ENCODE results near the gene CSKMT.
A peak's percentile ranks its signal among the peaks of the same experiment; 100 is the strongest.
"Not testable (repeated sequence)": the region's sequence is repeated elsewhere in the genome, so short reads cannot be mapped to it uniquely, and the experiment has no call there.

The CSKMT gene

DNA sequence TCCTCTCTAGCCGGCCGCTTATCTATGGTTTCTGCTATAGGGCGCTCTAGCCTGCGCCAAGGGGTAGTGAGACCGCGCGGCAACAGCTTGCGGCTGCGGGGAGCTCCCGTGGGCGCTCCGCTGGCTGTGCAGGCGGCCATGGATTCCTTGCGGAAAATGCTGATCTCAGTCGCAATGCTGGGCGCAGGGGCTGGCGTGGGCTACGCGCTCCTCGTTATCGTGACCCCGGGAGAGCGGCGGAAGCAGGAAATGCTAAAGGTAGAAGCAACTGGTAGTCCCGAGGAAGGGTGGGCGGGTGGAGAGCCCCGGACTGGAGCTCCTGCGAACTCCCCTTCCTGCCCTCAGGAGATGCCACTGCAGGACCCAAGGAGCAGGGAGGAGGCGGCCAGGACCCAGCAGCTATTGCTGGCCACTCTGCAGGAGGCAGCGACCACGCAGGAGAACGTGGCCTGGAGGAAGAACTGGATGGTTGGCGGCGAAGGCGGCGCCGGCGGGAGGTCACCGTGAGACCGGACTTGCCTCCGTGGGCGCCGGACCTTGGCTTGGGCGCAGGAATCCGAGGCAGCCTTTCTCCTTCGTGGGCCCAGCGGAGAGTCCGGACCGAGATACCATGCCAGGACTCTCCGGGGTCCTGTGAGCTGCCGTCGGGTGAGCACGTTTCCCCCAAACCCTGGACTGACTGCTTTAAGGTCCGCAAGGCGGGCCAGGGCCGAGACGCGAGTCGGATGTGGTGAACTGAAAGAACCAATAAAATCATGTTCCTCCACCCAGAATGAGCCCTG, 6.7 kb downstream of the CSKMT start, which contains the start of the genes LBHD1 and UQCC3:
Gene LBHD1, minus strand, starts transcription at position 660 of the 782 bp plus-strand sequence. CDS start 2,236 bp downstream, outside the sequence.
Gene UQCC3, plus strand, starts transcription at position 66 of the 782 bp plus-strand sequence. Its CDS starts 73 bp downstream, at position 139.
- peak within 1 kb of the TSS; percentile 100 for H3K4me3 Mint-ChIP-seq
- H3K4me1 Mint-ChIP-seq (ENCODE audit: low read depth) = peaks cover 55% of the 10 kb centered on the region
- no peaks in the 10 kb centered on the region for H3K27me3 Mint-ChIP-seq
- peak within 1 kb of the TSS; percentile 98 for H3K27ac Mint-ChIP-seq
- peaks cover 5% of the 10 kb centered on the region for H3K36me3 Mint-ChIP-seq
- no peaks in the 10 kb centered on the region for H3K9me3 Mint-ChIP-seq (ENCODE audit: low read depth)

DNA sequence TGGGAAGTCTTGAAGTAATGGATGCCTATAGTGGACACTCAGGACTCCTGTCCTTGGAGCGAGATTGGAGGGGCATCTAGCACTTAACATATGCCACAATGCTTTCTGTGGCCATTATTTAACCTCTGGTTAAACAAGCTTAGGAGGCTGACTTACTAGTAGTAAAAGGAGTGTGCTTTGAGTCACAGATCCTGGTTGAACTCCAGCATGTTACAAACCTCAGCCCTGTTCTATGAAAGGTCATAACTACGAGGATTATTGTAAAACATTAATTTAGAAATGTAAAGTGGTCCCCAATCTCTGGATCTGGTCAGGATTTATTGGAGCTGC, 8.0 kb downstream of the CSKMT start:
- Mint-ChIP-seq H3K9me3 (ENCODE audit: low read depth) (no peaks in the 10 kb centered on the region), H3K27ac (peak overlapping the region; percentile 98), H3K4me1 (ENCODE audit: low read depth) (peaks cover 57% of the 10 kb centered on the region), H3K27me3 (no peaks in the 10 kb centered on the region), H3K4me3 (peak overlapping the region; percentile 100), H3K36me3 (peaks cover 3% of the 10 kb centered on the region)

DNA sequence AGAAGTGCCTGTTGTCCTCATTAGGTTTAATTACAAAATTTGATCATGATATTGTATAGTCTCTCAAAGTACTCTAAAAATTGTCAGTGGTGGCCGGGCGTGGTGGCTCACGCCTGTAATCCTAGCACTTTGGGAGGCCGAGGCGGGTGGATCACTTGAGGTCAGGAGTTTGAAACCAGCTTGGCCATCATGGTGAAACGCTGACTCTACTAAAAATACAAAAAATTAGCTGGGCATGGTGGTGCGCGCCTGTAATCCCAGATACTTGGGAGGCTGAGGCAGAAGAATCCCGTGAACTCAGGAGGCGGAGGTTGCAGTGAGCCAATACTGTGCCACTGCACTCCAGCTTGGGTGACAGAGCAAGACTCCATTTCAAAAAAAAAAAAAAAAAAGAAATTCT, 10.3 kb downstream of the CSKMT start:
- not testable (repeated sequence) for H3K4me3 Mint-ChIP-seq; H3K36me3 Mint-ChIP-seq; H3K27ac Mint-ChIP-seq; H3K27me3 Mint-ChIP-seq; H3K9me3 Mint-ChIP-seq (ENCODE audit: low read depth)
- peaks cover 54% of the 10 kb centered on the region for H3K4me1 Mint-ChIP-seq (ENCODE audit: low read depth)

DNA sequence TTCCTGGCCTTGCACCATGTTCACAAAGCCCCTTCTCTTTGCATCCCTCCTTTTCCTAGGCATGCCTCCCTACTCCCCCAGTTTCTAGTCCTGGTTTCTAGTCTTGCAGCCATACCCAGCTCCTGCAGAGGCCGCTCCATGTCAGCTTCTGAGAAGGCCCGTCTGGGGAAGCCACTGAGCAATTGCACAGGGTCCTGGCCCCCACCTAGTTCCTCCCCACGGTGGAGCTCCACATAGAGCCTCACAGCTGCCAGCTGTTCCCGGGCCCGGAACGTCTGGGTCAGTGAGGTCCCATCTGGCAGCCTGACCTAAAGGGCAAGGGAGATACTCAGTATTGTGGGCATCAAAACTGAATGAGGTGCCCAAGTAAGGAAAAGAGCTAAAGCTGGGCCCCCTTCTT, 11.6 kb downstream of the CSKMT start:
- H3K4me1 Mint-ChIP-seq (ENCODE audit: low read depth) = peaks cover 51% of the 10 kb centered on the region
- peak overlapping the region; percentile 35 for H3K27ac Mint-ChIP-seq
- no peaks in the 10 kb centered on the region for H3K27me3 Mint-ChIP-seq
- no peaks in the 10 kb centered on the region for H3K36me3 Mint-ChIP-seq
- H3K4me3 Mint-ChIP-seq = peak overlapping the region; percentile 91
- no peaks in the 10 kb centered on the region for H3K9me3 Mint-ChIP-seq (ENCODE audit: low read depth)

DNA sequence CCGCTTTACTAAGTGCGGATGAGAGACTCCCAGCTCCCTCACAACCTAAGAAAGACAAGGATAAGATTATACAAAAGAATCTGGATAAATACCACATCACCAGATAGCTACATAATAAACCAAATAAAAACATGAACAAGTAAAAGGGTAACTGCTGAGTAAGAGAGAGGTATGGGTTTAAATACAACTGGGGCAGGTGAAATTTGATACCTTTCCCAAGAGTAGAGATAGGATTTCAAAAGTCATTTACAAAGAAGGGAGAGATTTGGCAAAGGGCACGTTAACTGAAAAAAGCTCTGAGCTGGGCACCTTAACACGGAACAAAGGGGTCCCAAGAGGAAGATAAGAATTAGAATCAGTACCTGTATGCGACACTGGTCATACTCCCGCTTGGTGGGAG, 12.0 kb downstream of the CSKMT start:
- Mint-ChIP-seq H3K27ac (peak overlapping the region; percentile 35), H3K27me3 (no peaks in the 10 kb centered on the region), H3K36me3 (no peaks in the 10 kb centered on the region), H3K4me1 (ENCODE audit: low read depth) (peaks cover 50% of the 10 kb centered on the region), H3K9me3 (ENCODE audit: low read depth) (no peaks in the 10 kb centered on the region), H3K4me3 (peak overlapping the region; percentile 91)

DNA sequence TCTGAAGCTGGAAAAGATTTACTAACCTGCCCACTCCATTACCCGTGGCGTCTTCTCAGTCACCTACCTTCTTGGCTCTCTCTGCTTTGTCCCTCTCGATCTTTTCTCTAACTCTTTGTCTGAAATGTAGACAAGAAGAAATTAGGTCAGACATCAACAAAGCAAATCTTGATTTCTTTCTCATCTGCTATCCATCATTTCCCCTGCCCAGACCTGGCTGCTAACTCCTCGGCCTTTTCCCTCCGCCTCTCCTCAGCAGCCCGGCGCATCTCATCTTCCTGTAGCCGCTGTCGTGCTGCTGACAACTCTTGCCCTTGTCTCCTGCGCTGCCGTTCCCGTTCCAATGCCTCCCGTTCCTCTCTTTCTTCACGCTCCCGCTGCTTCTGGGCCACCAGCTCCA, 12.6 kb downstream of the CSKMT start:
- Mint-ChIP-seq H3K36me3 (no peaks in the 10 kb centered on the region), H3K27ac (peak overlapping the region; percentile 93), H3K27me3 (no peaks in the 10 kb centered on the region), H3K9me3 (ENCODE audit: low read depth) (no peaks in the 10 kb centered on the region), H3K4me1 (ENCODE audit: low read depth) (peaks cover 46% of the 10 kb centered on the region), H3K4me3 (peak overlapping the region; percentile 91)

DNA sequence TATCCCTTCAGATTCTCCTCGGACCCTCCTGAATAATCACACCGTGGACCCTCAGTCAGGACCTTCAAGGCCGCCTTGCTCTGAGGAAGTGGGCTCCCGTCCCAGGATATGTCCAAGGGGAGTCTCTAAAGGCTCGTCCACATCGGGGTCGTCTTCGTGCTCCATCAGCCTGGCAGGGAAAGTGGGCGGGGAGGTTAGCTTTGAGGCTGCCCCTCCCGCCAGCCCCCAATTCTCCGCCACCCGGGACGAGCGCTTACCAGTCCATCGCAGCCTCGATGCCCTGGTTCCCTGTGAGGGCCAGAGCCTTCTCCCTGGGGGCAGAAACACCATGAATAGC, 13.3 kb downstream of the CSKMT start:
- H3K27ac Mint-ChIP-seq = peak overlapping the region; percentile 93
- no peaks in the 10 kb centered on the region for H3K9me3 Mint-ChIP-seq (ENCODE audit: low read depth)
- peak overlapping the region; percentile 91 for H3K4me3 Mint-ChIP-seq
- H3K27me3 Mint-ChIP-seq = no peaks in the 10 kb centered on the region
- H3K4me1 Mint-ChIP-seq (ENCODE audit: low read depth) = peaks cover 40% of the 10 kb centered on the region
- no peaks in the 10 kb centered on the region for H3K36me3 Mint-ChIP-seq

DNA sequence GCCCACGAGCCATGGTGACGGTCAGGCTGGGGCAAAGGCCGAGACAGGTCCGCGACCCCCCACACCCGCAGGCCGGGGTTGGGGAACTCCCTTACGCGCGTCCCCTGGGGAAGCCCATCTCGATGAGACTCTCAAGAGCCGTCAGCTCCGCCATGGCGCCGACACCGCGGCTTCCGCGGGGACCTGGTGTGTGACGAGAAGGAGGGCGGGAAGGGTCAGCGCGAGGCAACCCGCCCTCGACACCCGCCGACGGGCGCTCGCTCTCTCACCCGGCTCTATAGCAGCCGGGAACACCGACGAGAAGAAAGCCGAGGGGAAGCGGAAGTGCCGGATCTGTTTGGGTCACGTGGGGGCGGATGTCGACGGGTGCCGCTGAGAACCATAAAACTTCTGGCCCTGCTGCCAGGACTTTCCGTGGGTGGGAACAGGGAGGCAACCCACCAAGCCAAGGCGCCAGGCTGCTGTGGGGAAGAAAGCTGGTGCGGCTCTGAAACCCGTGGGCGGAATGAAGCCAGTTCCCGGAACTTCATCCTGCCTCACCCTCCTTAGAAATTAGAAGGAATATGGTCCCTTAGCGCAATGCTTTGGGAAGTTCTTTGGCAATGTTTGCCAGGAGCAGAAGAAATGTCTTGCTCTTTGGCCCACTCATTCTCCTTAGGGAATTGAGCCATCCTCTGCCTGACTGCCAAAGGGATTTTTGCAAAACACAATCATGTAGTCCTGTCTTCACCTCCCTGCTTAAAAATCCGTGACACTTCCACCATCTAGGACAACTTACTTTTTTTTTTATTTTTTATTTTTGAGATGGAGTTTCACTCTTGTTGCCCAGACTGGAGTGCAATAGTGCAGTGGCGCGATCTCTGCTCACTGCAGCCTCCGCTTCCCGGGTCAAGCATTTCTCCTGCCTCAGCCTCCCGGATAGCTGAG, 13.9 kb downstream of the CSKMT start, which contains the start of gene UBXN1:
Gene UBXN1, minus strand, starts transcription at position 304 of the 927 bp plus-strand sequence. Its CDS starts 150 bp downstream, at position 154.
- H3K9me3 Mint-ChIP-seq (ENCODE audit: low read depth) = no peaks in the 10 kb centered on the region
- H3K4me1 Mint-ChIP-seq (ENCODE audit: low read depth) = peaks cover 39% of the 10 kb centered on the region
- H3K27ac Mint-ChIP-seq = peak within 1 kb of the TSS; percentile 93
- no peaks in the 10 kb centered on the region for H3K36me3 Mint-ChIP-seq
- H3K27me3 Mint-ChIP-seq = no peaks in the 10 kb centered on the region
- peak within 1 kb of the TSS; percentile 91 for H3K4me3 Mint-ChIP-seq

DNA sequence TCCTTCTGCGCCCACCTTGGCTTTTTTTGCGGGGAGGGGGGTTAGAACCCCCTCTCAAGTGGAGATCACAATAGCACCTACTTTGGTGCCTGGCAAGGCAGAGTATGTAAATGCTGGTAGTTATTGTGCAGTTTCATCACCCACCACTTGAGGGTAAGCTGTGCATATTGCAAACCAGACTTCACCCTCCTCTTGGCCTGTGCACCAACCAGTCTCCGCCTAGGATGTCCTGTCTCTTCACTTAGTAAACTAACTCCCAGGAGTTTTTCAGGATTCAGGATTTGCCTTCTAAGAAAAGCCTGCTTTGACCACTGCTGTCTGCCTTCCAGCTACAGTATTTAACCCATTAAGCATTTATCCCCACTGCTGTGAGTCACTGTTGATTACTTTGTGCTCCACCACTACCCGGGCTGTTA, 15.7 kb downstream of the CSKMT start:
- Mint-ChIP-seq H3K36me3 (no peaks in the 10 kb centered on the region), H3K9me3 (ENCODE audit: low read depth) (no peaks in the 10 kb centered on the region), H3K4me3 (peak overlapping the region; percentile 51), H3K4me1 (ENCODE audit: low read depth) (peaks cover 33% of the 10 kb centered on the region), H3K27ac (peak overlapping the region; percentile 66), H3K27me3 (no peaks in the 10 kb centered on the region)

DNA sequence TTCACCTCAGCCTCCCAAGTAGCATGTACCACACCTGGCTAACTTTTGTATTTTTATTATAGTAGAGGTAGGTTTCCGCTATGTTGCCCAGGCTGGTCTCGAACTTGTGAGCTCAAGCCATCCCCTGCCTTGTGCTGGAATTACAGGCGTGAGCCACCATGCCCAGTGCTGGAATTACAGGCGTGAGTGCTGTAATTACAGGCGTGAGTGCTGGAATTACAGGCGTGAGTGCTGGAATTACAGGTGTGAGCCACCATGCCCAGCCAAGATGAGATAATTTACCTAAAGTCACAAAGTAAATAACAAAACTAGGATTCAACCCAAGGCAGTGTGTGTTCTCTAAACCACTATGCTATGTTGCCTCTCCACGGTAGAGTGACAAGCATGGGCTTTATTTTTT, 17.4 kb downstream of the CSKMT start:
- peaks cover 2% of the 10 kb centered on the region for H3K27me3 Mint-ChIP-seq
- peaks cover 20% of the 10 kb centered on the region for H3K4me1 Mint-ChIP-seq (ENCODE audit: low read depth)
- H3K9me3 Mint-ChIP-seq (ENCODE audit: low read depth) = no peaks in the 10 kb centered on the region
- no peak overlapping the region for H3K4me3 Mint-ChIP-seq
- no peak overlapping the region for H3K27ac Mint-ChIP-seq
- no peaks in the 10 kb centered on the region for H3K36me3 Mint-ChIP-seq

DNA sequence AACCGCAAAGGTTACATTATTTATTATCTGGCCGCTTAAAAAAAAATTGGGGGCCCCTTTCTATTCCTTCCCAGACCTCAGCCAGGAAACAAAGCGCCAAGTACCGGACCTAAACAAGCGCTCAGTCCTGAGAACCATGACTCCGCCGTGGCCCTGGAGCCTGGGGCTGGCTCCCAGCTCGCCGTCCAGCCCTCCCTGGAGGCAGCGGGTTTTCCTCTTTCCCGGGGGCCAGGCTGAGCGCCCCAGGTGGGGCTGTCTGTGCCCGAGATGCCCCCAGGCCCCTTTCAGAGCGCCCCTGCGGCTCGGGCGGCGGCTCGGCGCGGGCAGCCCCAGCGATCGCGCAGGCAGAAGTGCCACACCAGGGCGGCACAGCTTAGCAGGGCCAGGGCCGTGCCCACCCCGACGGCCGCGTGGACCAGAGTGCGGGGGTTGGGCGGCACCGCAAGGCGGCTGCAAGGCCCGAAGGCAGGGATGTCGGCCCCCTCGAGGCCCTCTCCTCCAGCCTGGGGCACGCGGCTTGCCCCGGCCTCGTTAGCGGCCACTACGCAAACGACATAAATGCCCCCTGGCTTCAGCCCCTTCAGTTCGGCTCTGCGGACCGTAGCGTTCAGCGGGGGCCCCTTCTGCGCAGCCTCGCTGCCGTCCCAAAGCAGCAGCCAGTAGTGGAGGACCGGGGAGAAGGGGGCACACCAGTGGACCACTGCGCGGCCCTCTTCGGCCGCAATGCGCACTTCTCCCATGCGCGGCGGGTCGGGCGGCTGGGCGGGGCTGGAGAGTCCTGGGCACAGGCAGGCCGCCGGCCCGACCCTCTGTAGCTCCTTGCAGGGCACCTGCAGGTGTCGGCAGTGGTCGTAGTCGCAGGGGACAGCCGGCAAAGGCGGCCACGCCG, 22.6 kb downstream of the CSKMT start:
- Mint-ChIP-seq H3K9me3 (ENCODE audit: low read depth) (no peaks in the 10 kb centered on the region), H3K4me3 (no peak overlapping the region), H3K27ac (no peak overlapping the region), H3K4me1 (ENCODE audit: low read depth) (no peaks in the 10 kb centered on the region), H3K27me3 (peaks cover 2% of the 10 kb centered on the region), H3K36me3 (peaks cover 2% of the 10 kb centered on the region)

DNA sequence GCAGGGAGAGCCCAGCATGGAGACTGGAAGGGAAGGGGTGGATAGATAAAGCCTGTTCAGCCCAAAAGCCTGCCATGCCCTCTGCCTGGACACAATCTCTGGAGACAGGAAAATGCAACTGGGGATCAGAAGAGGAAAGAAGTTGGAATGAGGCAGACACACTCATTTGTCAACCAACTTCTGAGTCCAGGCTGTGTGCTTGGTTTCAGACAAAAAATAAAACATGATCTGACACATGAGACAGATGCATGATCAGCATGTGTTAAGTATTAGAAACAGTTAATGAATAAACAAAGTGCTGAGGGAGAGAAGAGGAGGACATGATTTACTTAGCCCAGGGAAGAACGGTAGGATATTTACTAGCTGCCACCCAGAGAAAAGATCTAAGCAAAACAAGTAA, 23.4 kb downstream of the CSKMT start:
- Mint-ChIP-seq H3K36me3 (peaks cover 2% of the 10 kb centered on the region), H3K4me1 (ENCODE audit: low read depth) (no peaks in the 10 kb centered on the region), H3K27ac (no peak overlapping the region), H3K4me3 (no peak overlapping the region), H3K9me3 (ENCODE audit: low read depth) (no peaks in the 10 kb centered on the region), H3K27me3 (peaks cover 2% of the 10 kb centered on the region)

DNA sequence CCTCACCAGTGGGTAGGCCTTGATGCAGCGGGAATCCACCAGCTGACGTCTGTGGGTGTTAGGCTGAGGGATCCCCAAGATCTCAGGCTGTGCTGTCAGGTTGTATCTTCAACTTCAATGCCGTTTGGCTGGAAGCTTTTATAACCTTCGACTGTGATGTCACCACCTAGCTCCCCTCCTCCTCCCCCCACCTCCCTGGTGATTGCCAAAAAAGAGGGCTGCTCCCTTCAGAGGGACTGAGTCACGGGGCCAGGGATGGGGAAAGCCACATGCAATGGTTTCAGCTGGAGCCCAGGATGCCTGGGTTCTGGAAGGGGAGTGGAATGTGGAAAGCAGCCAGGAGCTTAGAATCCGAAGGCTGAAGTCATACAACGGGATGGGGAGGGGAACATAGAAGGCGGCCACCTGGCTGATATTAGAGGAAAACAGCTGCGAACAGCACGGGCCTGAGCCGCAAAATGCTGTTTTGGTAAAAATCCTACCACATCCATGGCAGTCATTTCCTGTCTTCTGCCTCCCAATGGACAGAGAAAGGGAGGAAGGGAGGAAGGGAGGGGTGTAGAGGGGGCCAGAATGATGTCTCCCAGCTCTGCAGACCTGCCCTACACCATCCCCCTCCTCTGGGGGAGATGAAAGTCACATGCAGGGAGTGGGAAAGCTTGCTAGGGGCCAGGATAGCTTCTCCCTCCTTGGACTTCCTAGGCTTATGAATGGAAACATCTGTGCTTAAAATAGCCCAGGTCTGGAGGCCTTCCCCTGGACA, 24.5 kb downstream of the CSKMT start, which contains the start of gene LRRN4CL:
Gene LRRN4CL, minus strand, starts transcription at position 110 of the 763 bp plus-strand sequence. CDS start 1,022 bp downstream, outside the sequence.
- H3K4me1 Mint-ChIP-seq (ENCODE audit: low read depth) = peaks cover under 1% of the 10 kb centered on the region
- H3K27me3 Mint-ChIP-seq = peaks cover 2% of the 10 kb centered on the region
- H3K27ac Mint-ChIP-seq = no peak within 1 kb of the TSS
- H3K4me3 Mint-ChIP-seq = no peak within 1 kb of the TSS
- peaks cover 2% of the 10 kb centered on the region for H3K36me3 Mint-ChIP-seq
- H3K9me3 Mint-ChIP-seq (ENCODE audit: low read depth) = no peaks in the 10 kb centered on the region

DNA sequence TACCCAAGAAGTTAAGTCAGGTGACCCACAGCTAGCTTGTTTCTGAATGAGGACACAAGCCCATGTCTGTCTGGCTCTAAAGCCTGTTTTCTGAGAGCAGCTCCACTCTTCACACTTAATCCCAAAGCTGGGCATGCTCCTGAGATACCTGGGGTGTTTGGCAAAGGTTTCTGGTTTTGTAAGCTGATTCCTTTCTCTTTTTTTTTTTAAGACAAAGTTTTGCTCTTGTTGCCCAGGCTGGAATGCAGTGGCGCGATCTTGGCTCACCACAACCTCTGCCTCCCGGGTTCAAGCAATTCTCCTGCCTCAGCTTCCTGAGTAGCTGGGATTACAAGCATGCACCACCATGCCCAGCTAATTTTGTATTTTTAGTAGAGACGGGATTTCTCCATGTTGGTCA, 28.5 kb downstream of the CSKMT start:
- H3K27me3 Mint-ChIP-seq; H3K36me3 Mint-ChIP-seq; H3K4me3 Mint-ChIP-seq; H3K4me1 Mint-ChIP-seq (ENCODE audit: low read depth); H3K9me3 Mint-ChIP-seq (ENCODE audit: low read depth); H3K27ac Mint-ChIP-seq: not testable (repeated sequence)
